GM18870 (cell line): ENCODE measurements around the gene NFATC1.
A peak's percentile ranks its signal among the peaks of the same experiment; 100 is the strongest.

Source experiments
- ATAC-seq: cut with Tn5 transposase; IDR thresholded peaks from one replicate; pipeline ENCODE4 v1.9.1; 2021; ENCODE audit warnings: moderate library complexity; ENCODE audit not compliant: unreplicated experiment

NFATC1 gene

GRCh38 chr18:79486356-79487182 is 90.8 kb downstream of the NFATC1 start:
- ATAC-seq = no peak

- ATAC-seq = no peak
These were observed 91.6 kb downstream of the NFATC1 start for GRCh38 chr18:79487183-79487800.

- ATAC-seq = no peak
These were observed 92.1 kb downstream of the NFATC1 start for GRCh38 chr18:79487801-79488201.

GRCh38 chr18:79488311-79489050 is 92.8 kb downstream of the NFATC1 start:
- no peak for ATAC-seq

GRCh38 chr18:79489051-79489898 is 93.5 kb downstream of the NFATC1 start:
- ATAC-seq = no peak

- ATAC-seq = no peak
These were observed 94.3 kb downstream of the NFATC1 start for GRCh38 chr18:79489899-79490625.

- ATAC-seq = no peak
These were observed 94.9 kb downstream of the NFATC1 start for GRCh38 chr18:79490626-79491041.

GRCh38 chr18:79491081-79491551 is 95.4 kb downstream of the NFATC1 start:
- no peak for ATAC-seq

- ATAC-seq = no peak
These were observed 97.6 kb downstream of the NFATC1 start for GRCh38 chr18:79493211-79493800.

GRCh38 chr18:79493801-79494211 is 98.1 kb downstream of the NFATC1 start:
- ATAC-seq = no peak

GRCh38 chr18:79494936-79495335 is 99.2 kb downstream of the NFATC1 start:
- ATAC-seq = no peak

GRCh38 chr18:79495591-79496071 is 99.9 kb downstream of the NFATC1 start:
- no peak for ATAC-seq

- ATAC-seq = no peak
These were observed 100.7 kb downstream of the NFATC1 start for GRCh38 chr18:79496237-79496977.

- ATAC-seq = no peak
These were observed 101.4 kb downstream of the NFATC1 start for GRCh38 chr18:79496978-79497637.

- ATAC-seq = peak; percentile 58
These were observed 101.9 kb downstream of the NFATC1 start for GRCh38 chr18:79497638-79498081.

- ATAC-seq = no peak
These were observed 102.9 kb downstream of the NFATC1 start for GRCh38 chr18:79498662-79499061.

- no peak for ATAC-seq
These were observed 105.3 kb downstream of the NFATC1 start for GRCh38 chr18:79501006-79501405.

- no peak for ATAC-seq
These were observed 107.1 kb downstream of the NFATC1 start for GRCh38 chr18:79502782-79503181.
